HL-60 (cell line): ENCODE measurements around the gene KCNK5.

ENCODE experiments used
- GABPA ChIP-seq: IDR thresholded peaks from 2 replicates; pipeline ENCODE4 v1.6.1; 2012; ENCODE audit warnings: low read depth
- POLR2AphosphoS5 ChIP-seq: IDR thresholded peaks from 2 replicates; pipeline ENCODE4 v1.6.1; 2012; ENCODE audit warnings: low read depth
- TF ChIP-seq, protein P1 (sequence below): IDR thresholded peaks from one replicate; pipeline ENCODE4 v1.5.1; 2011; ENCODE audit warnings: low read length, control low read depth, inconsistent platforms; ENCODE audit not compliant: insufficient read depth

DNA sequence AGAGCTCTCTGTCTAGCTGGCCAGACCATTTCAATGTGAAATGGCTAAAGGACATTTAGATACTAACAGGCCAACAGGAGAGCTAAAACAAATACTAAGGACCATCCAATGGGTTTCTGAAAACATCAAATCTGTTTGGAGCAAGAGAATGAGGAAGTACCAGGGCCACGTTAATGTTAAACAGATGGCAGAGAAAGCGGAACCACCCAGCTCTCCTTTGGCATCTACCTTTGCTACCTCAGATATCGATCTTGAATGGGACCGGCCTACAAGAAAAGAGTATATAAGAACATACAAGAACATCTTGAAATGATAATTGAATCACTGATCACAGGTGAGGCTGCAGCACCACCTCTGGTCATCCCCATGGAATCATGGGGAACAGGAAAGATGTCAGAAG, 31.8 kb downstream of the KCNK5 start:
- TF ChIP-seq, protein P1, sequence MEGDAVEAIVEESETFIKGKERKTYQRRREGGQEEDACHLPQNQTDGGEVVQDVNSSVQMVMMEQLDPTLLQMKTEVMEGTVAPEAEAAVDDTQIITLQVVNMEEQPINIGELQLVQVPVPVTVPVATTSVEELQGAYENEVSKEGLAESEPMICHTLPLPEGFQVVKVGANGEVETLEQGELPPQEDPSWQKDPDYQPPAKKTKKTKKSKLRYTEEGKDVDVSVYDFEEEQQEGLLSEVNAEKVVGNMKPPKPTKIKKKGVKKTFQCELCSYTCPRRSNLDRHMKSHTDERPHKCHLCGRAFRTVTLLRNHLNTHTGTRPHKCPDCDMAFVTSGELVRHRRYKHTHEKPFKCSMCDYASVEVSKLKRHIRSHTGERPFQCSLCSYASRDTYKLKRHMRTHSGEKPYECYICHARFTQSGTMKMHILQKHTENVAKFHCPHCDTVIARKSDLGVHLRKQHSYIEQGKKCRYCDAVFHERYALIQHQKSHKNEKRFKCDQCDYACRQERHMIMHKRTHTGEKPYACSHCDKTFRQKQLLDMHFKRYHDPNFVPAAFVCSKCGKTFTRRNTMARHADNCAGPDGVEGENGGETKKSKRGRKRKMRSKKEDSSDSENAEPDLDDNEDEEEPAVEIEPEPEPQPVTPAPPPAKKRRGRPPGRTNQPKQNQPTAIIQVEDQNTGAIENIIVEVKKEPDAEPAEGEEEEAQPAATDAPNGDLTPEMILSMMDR = no peak
- TF ChIP-seq GABPA (no peak), POLR2AphosphoS5 (no peak)
